Neural cell (in vitro differentiated cells): ENCODE data around the gene COX8A. TPM values are rescaled to one million over a fixed set of nuclear protein-coding genes. Genes with fewer than 3 reads are reported as not detected.

ENCODE experiments used
- H2AFZ ChIP-seq: fragments of 200-600, 300-800 bp; sonication (generic), shearing (Covaris generic); 2 replicates; pipeline ENCODE4 v1.6.0; 2014; ENCODE audit warnings: low read depth, mild to moderate bottlenecking, antibody characterized with exemption, low read length, moderate library complexity
- H3F3A ChIP-seq: fragments of 200-600 bp; shearing (Covaris generic); 2 replicates; pipeline ENCODE4 v1.6.1; 2016; ENCODE audit warnings: mild to moderate bottlenecking, moderate library complexity, mixed read lengths, antibody characterized with exemption, low read length; ENCODE audit not compliant: insufficient read depth, poor library complexity, severe bottlenecking
- H3K27ac ChIP-seq: fragments of 200-600, 300-800 bp; sonication (generic), shearing (Covaris generic); 2 replicates; pipeline ENCODE4 v1.5.1; 2014; ENCODE audit warnings: mild to moderate bottlenecking, low read length, moderate library complexity
- H3K27me3 ChIP-seq: fragments of 300-800, 200-600 bp; sonication (generic), shearing (Covaris generic); 2 replicates; pipeline ENCODE4 v1.6.0; 2014; ENCODE audit warnings: mild to moderate bottlenecking, low read depth, low read length, moderate library complexity; ENCODE audit not compliant: insufficient read depth
- H3K36me3 ChIP-seq: fragments of 300-800, 200-600 bp; sonication (generic), shearing (Covaris generic); 2 replicates; pipeline ENCODE4 v1.5.1; 2014; ENCODE audit warnings: mild to moderate bottlenecking, antibody characterized with exemption, low read length, moderate library complexity; ENCODE audit not compliant: insufficient read depth
- H3K4me2 ChIP-seq: fragments of 300-800, 200-600 bp; sonication (generic), shearing (Covaris generic); 2 replicates; pipeline ENCODE4 v1.6.0; 2014; ENCODE audit warnings: mild to moderate bottlenecking, low read length
- H3K4me3 ChIP-seq: fragments of 300-800, 200-600 bp; sonication (generic), shearing (Covaris generic); 2 replicates; pipeline ENCODE4 v1.5.1; 2014; ENCODE audit warnings: mild to moderate bottlenecking, low read length, moderate library complexity
- H3K79me2 ChIP-seq: fragments of 200-600 bp; shearing (Covaris generic); replicated peaks from 2 replicates; pipeline ENCODE4 v1.6.0; 2014; ENCODE audit warnings: mild to moderate bottlenecking, low read length, moderate library complexity; ENCODE audit not compliant: insufficient read depth
- H3K9ac ChIP-seq: fragments of 300-800, 200-600 bp; sonication (generic), shearing (Covaris generic); 2 replicates; pipeline ENCODE4 v1.6.1; 2016; ENCODE audit warnings: mild to moderate bottlenecking, low read length, mixed read lengths
- H3K9me2 ChIP-seq: fragments of 200-600 bp; shearing (Covaris generic); 2 replicates; pipeline ENCODE4 v1.6.1; 2016; ENCODE audit warnings: mild to moderate bottlenecking, low read length, mixed read lengths; ENCODE audit not compliant: insufficient read depth
- H3K9me3 ChIP-seq: fragments of 200-600, 300-800 bp; sonication (generic), shearing (Covaris generic); 2 replicates; pipeline ENCODE4 v1.6.1; 2016; ENCODE audit warnings: mild to moderate bottlenecking, mixed run types, low read length, moderate library complexity, mixed read lengths
- H4K20me1 ChIP-seq: fragments of 200-600 bp; shearing (Covaris generic); 2 replicates; pipeline ENCODE4 v1.6.1; 2016; ENCODE audit warnings: mild to moderate bottlenecking, mixed run types; ENCODE audit not compliant: insufficient read depth
- CTCF ChIP-seq: fragments of 450-650 bp; IDR thresholded peaks from 2 replicates; pipeline ENCODE4 v1.5.1; 2014; ENCODE audit warnings: antibody characterized with exemption, mild to moderate bottlenecking, moderate library complexity; ENCODE audit not compliant: poor library complexity, severe bottlenecking
- EP300 ChIP-seq: fragments of 450-650 bp; conservative IDR thresholded peaks from 2 replicates; pipeline ENCODE4 v1.6.1; 2014; ENCODE audit warnings: antibody characterized with exemption, mild to moderate bottlenecking, moderate library complexity; ENCODE audit not compliant: poor library complexity, severe bottlenecking
- EZH2 ChIP-seq: fragments of 200-600, 300-800 bp; shearing (Covaris generic), sonication (generic); IDR thresholded peaks from 2 replicates; pipeline ENCODE4 v1.6.1; 2014; ENCODE audit warnings: antibody characterized with exemption, low read length, borderline replicate concordance, mild to moderate bottlenecking; ENCODE audit not compliant: insufficient read depth, poor library complexity, severe bottlenecking
- MXI1 ChIP-seq: fragments of 450-650 bp; conservative IDR thresholded peaks from 2 replicates; pipeline ENCODE4 v1.6.1; 2014; ENCODE audit warnings: antibody characterized with exemption, mild to moderate bottlenecking; ENCODE audit not compliant: poor library complexity, severe bottlenecking
- POLR2AphosphoS5 ChIP-seq: IDR thresholded peaks from 2 replicates; pipeline ENCODE4 v1.6.1; 2012
- RAD21 ChIP-seq: fragments of 450-650 bp; conservative IDR thresholded peaks from 2 replicates; pipeline ENCODE4 v1.6.1; 2014; ENCODE audit warnings: antibody characterized with exemption, mild to moderate bottlenecking, moderate library complexity
- REST ChIP-seq: IDR thresholded peaks from 2 replicates; pipeline ENCODE4 v1.6.1; 2012; ENCODE audit warnings: borderline replicate concordance
- SMC3 ChIP-seq: fragments of 450-650 bp; conservative IDR thresholded peaks from 2 replicates; pipeline ENCODE4 v1.6.1; 2014; ENCODE audit warnings: antibody characterized with exemption, mild to moderate bottlenecking, moderate library complexity; ENCODE audit not compliant: poor library complexity
- TAF1 ChIP-seq: IDR thresholded peaks from 2 replicates; pipeline ENCODE4 v1.6.1; 2012; ENCODE audit warnings: low read depth
- polyA plus RNA-seq: library from polyadenylated mRNA; depleted of rRNA; stranded (reverse); fragments of >200 nt; gene quantifications from 2 replicates; pipeline ENCODE4 v1.2.3, GENCODE V29; 2014
- small RNA-seq, 3 experiments: library from RNA; depleted of rRNA; stranded (forward); fragments of <200 nt; gene quantifications; one replicate each; pipeline ENCODE3, GENCODE V24; 2012

The COX8A gene
- polyA plus RNA-seq, 1 donor from 2014 or later, result 863 TPM

GRCh38 chr11:64025205-64025604 is 50.8 kb downstream of the COX8A start:
- H3K27me3 ChIP-seq, result no peaks in the 10 kb centered on the region
- H3K4me2 ChIP-seq, result no peak overlapping the region
- no peak overlapping the region for H3K9ac ChIP-seq
- no peaks in the 10 kb centered on the region for H3K79me2 ChIP-seq
- H3K9me2 ChIP-seq, result no peaks in the 10 kb centered on the region
- no peak for TF ChIP-seq POLR2AphosphoS5
- no peak for TF ChIP-seq SMC3
- TF ChIP-seq CTCF, result no peak
- no peak for TF ChIP-seq TAF1
- no peak for TF ChIP-seq EZH2
- TF ChIP-seq EP300, result no peak
- TF ChIP-seq RAD21, result no peak
- no peak for TF ChIP-seq MXI1
- no peak for TF ChIP-seq REST
- no peak overlapping the region for H3K27ac ChIP-seq
- no peaks in the 10 kb centered on the region for H3K36me3 ChIP-seq
- H4K20me1 ChIP-seq, result no peaks in the 10 kb centered on the region
- H2AFZ ChIP-seq, result no peak overlapping the region
- no peak overlapping the region for H3K4me3 ChIP-seq
- no peaks in the 10 kb centered on the region for H3K9me3 ChIP-seq
- H3F3A ChIP-seq, result no peaks in the 10 kb centered on the region

Small RNA genes lying within 50 kb of the gene (small RNA-seq; reads per million reads assigned to genes)
- gene RNU6-45P, result 0 to 0.33 (median 0.10) reads per million in 3 experiments

Other genes starting within 250 kb of the COX8A start
- gene ZFTA, start 205.8 kb upstream of the COX8A start, polyA plus RNA-seq, result 82.5 and 103 TPM in 2 replicates
- 20.3 and 27.2 TPM in 2 replicates for gene SPINDOC, start 161.2 kb upstream of the COX8A start, polyA plus RNA-seq
- gene MARK2, start 135.5 kb upstream of the COX8A start, polyA plus RNA-seq, result 5.2 and 11.3 TPM in 2 replicates
- gene RCOR2, start 57.5 kb upstream of the COX8A start, polyA plus RNA-seq, result 41.5 and 51.0 TPM in 2 replicates
- 53.6 and 66.7 TPM in 2 replicates for gene NAA40, start 35.6 kb upstream of the COX8A start, polyA plus RNA-seq
- gene OTUB1, start 11.8 kb downstream of the COX8A start, polyA plus RNA-seq, result 103 and 131 TPM in 2 replicates
- 2.6 and 3.5 TPM in 2 replicates for gene FLRT1, start 61.3 kb downstream of the COX8A start, polyA plus RNA-seq
- gene MACROD1, start 191.5 kb downstream of the COX8A start, polyA plus RNA-seq, result 19.9 and 30.8 TPM in 2 replicates
- gene STIP1, start 211.6 kb downstream of the COX8A start, polyA plus RNA-seq, result 161 and 174 TPM in 2 replicates
- 0.89 TPM in 1 of 2 replicates, not detected in the other for gene FERMT3, start 232.1 kb downstream of the COX8A start, polyA plus RNA-seq